GM12878 (cell line): ENCODE data around the gene SIRT7.

Experiments used
- CEBPB ChIP-seq, 2 experiments: fragments of 150-350 bp in 1 of 2; IDR thresholded peaks; 2 replicates each; pipeline ENCODE4 v1.6.1; 2012 to 2014; ENCODE audit warnings: low read depth in 2 of 2, low read length in 2 of 2, borderline replicate concordance in 1 of 2, inconsistent platforms in 1 of 2
- EZH2 ChIP-seq: IDR thresholded peaks from 2 replicates; pipeline ENCODE4 v1.6.1; 2012; ENCODE audit warnings: low read depth, mild to moderate bottlenecking, control low read depth, inconsistent platforms, low read length, borderline replicate concordance; ENCODE audit not compliant: control insufficient read depth
- FOXM1 ChIP-seq: IDR thresholded peaks from 2 replicates; pipeline ENCODE4 v1.6.1; 2012; ENCODE audit warnings: low read depth, mild to moderate bottlenecking, inconsistent platforms, low read length, moderate library complexity
- HDAC6 ChIP-seq: fragments of 200-600 bp; sonication (generic); IDR thresholded peaks from one replicate; pipeline ENCODE4 v1.8.0; 2017; ENCODE audit warnings: antibody characterized with exemption; ENCODE audit not compliant: unreplicated experiment
- JUND ChIP-seq: IDR thresholded peaks from 2 replicates; pipeline ENCODE4 v1.6.1; 2012; ENCODE audit warnings: low read depth, mild to moderate bottlenecking, low read length, improper control_type of control experiment, moderate library complexity
- NBN ChIP-seq: fragments of 450-650 bp; IDR thresholded peaks from 2 replicates; pipeline ENCODE4 v1.6.1; 2016
- POLR2AphosphoS5 ChIP-seq: IDR thresholded peaks from 2 replicates; pipeline ENCODE4 v1.6.1; 2011; ENCODE audit warnings: mild to moderate bottlenecking, low read length, inconsistent platforms
- RAD21 ChIP-seq: IDR thresholded peaks from 2 replicates; pipeline ENCODE4 v1.6.1; 2011; ENCODE audit warnings: mild to moderate bottlenecking, low read depth, low read length, moderate library complexity; ENCODE audit not compliant: insufficient read depth
- SIX5 ChIP-seq: IDR thresholded peaks from 2 replicates; pipeline ENCODE4 v1.6.1; 2011; ENCODE audit warnings: mild to moderate bottlenecking, low read depth, low read length, moderate library complexity; ENCODE audit not compliant: severe bottlenecking
- TF ChIP-seq, protein P1 (sequence below), 3 experiments: IDR thresholded peaks in 2 of 3; conservative IDR thresholded peaks in 1 of 3; 2 replicates each; pipeline ENCODE4 v1.5.1; 2011; ENCODE audit warnings: low read depth in 3 of 3, low read length in 3 of 3, mild to moderate bottlenecking in 3 of 3, control low read depth in 2 of 3, moderate library complexity in 2 of 3, inconsistent platforms in 1 of 3, mixed read lengths in 1 of 3; ENCODE audit not compliant: control insufficient read depth in 2 of 3, insufficient read depth in 1 of 3; ENCODE audit errors: extremely low read depth in 1 of 3
- TF ChIP-seq, protein P2 (sequence below): fragments of 450-650 bp; IDR thresholded peaks from 2 replicates; pipeline ENCODE4 v1.6.1; 2018; ENCODE audit warnings: borderline replicate concordance, mild to moderate bottlenecking; ENCODE audit not compliant: partially characterized antibody
- TF ChIP-seq, protein P3 (sequence below): IDR thresholded peaks from 2 replicates; pipeline ENCODE4 v1.6.1; 2012; ENCODE audit warnings: mild to moderate bottlenecking, low read depth, low read length

DNA sequence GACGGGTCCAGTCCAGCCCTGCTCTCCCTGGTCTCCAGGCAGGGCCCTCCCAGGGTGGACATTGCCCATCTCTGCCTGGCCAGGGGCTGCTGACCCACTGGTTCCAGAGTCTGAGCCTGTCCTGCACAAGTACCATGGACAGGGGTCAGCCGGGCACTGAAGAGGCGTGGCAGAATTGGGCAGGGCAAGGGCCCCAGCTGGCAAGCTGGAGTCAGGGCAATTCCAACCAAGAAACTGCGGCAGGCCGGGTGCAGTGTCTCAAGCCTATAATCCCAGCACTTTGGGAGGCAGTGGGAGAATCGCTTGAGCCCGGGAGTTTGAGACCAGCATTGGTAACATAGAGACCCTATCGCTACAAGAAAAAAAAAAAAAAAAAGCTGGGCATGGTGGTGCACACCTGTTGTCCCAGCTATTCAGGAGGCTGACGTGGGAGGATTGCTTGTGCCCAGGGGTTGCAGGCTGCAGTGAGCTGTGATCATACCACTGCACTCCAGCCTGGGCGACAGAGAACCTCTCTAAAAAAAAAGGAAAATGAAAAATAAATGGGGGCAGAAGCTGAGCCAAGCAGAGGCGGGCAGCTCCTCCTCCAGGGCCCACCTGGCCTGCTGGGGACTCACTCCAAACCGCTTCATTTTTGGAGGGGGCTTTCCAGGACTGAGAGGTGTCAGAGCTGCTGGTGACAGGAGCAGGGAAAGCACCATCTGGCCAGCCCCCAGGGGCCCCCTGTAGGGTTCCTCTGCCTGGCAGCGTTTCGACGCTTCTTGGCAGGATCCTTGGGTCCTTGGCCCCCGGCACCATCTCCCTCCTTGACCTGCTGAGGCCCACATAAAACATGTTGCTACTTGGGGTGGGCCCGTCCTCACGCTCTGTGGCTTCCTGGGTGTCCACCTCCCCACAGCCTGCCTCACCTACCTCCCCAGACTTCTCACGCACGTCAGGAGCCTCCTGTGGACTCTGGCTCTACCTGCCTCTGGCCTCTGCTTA is 12.5 kb upstream of the SIRT7 start:
- TF ChIP-seq, protein P1, sequence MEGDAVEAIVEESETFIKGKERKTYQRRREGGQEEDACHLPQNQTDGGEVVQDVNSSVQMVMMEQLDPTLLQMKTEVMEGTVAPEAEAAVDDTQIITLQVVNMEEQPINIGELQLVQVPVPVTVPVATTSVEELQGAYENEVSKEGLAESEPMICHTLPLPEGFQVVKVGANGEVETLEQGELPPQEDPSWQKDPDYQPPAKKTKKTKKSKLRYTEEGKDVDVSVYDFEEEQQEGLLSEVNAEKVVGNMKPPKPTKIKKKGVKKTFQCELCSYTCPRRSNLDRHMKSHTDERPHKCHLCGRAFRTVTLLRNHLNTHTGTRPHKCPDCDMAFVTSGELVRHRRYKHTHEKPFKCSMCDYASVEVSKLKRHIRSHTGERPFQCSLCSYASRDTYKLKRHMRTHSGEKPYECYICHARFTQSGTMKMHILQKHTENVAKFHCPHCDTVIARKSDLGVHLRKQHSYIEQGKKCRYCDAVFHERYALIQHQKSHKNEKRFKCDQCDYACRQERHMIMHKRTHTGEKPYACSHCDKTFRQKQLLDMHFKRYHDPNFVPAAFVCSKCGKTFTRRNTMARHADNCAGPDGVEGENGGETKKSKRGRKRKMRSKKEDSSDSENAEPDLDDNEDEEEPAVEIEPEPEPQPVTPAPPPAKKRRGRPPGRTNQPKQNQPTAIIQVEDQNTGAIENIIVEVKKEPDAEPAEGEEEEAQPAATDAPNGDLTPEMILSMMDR (IDR thresholded peaks at IDR 0.05 in 2 of 3, conservative IDR thresholded peaks at IDR 0.05 in 1 of 3; ENCODE audit: control insufficient read depth in 2 of 3, extremely low read depth in 1 of 3, insufficient read depth in 1 of 3, low read depth in 3 of 3, low read length in 3 of 3) = no peak
- TF ChIP-seq, protein P2, sequence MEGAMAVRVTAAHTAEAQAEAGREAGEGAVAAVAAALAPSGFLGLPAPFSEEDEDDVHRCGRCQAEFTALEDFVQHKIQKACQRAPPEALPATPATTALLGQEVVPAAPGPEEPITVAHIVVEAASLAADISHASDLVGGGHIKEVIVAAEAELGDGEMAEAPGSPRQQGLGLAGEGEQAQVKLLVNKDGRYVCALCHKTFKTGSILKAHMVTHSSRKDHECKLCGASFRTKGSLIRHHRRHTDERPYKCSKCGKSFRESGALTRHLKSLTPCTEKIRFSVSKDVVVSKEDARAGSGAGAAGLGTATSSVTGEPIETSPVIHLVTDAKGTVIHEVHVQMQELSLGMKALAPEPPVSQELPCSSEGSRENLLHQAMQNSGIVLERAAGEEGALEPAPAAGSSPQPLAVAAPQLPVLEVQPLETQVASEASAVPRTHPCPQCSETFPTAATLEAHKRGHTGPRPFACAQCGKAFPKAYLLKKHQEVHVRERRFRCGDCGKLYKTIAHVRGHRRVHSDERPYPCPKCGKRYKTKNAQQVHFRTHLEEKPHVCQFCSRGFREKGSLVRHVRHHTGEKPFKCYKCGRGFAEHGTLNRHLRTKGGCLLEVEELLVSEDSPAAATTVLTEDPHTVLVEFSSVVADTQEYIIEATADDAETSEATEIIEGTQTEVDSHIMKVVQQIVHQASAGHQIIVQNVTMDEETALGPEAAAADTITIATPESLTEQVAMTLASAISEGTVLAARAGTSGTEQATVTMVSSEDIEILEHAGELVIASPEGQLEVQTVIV = no peak
- TF ChIP-seq CEBPB (IDR thresholded peaks at IDR 0.05; ENCODE audit: borderline replicate concordance in 1 of 2, low read depth in 2 of 2, low read length in 2 of 2) (no peak), HDAC6 (no peak), SIX5 (no peak), POLR2AphosphoS5 (no peak), RAD21 (no peak), EZH2 (no peak), NBN (no peak), FOXM1 (no peak), JUND (no peak)
- TF ChIP-seq, protein P3, sequence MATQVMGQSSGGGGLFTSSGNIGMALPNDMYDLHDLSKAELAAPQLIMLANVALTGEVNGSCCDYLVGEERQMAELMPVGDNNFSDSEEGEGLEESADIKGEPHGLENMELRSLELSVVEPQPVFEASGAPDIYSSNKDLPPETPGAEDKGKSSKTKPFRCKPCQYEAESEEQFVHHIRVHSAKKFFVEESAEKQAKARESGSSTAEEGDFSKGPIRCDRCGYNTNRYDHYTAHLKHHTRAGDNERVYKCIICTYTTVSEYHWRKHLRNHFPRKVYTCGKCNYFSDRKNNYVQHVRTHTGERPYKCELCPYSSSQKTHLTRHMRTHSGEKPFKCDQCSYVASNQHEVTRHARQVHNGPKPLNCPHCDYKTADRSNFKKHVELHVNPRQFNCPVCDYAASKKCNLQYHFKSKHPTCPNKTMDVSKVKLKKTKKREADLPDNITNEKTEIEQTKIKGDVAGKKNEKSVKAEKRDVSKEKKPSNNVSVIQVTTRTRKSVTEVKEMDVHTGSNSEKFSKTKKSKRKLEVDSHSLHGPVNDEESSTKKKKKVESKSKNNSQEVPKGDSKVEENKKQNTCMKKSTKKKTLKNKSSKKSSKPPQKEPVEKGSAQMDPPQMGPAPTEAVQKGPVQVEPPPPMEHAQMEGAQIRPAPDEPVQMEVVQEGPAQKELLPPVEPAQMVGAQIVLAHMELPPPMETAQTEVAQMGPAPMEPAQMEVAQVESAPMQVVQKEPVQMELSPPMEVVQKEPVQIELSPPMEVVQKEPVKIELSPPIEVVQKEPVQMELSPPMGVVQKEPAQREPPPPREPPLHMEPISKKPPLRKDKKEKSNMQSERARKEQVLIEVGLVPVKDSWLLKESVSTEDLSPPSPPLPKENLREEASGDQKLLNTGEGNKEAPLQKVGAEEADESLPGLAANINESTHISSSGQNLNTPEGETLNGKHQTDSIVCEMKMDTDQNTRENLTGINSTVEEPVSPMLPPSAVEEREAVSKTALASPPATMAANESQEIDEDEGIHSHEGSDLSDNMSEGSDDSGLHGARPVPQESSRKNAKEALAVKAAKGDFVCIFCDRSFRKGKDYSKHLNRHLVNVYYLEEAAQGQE = peak; percentile 73; the same call in 1 of the 2 replicates
